A549 (cell line): ENCODE data around the gene KLF5.

Experiments
- CBX8 ChIP-seq: fragments of 200-600 bp; sonication (generic); IDR thresholded peaks from 2 replicates; pipeline ENCODE4 v1.6.1; 2016
- CTCF ChIP-seq: fragments of >200 bp; sonication (Bioruptor Twin); formaldehyde crosslinking; IDR thresholded peaks from 3 replicates; pipeline ENCODE4 v1.5.1; 2016
- FOSB ChIP-seq: fragments of 250-450 bp; sonication (Bioruptor Pico); IDR thresholded peaks from 2 replicates; pipeline ENCODE4 v1.5.0; 2020; ENCODE audit warnings: mild to moderate bottlenecking, moderate library complexity
- KDM1A ChIP-seq: fragments of 200-600 bp; sonication (generic); IDR thresholded peaks from 2 replicates; pipeline ENCODE4 v1.6.1; 2016; ENCODE audit warnings: low read depth, mild to moderate bottlenecking
- MAFK ChIP-seq: fragments of 450-650 bp; IDR thresholded peaks from 2 replicates; pipeline ENCODE4 v1.6.1; 2014; ENCODE audit not compliant: partially characterized antibody

GRCh38 chr13:73058064-73058313, 816 bp upstream of the KLF5 start:
- TF ChIP-seq CTCF = no peak
- TF ChIP-seq MAFK = no peak
- TF ChIP-seq CBX8 = no peak
- TF ChIP-seq KDM1A = no peak
- TF ChIP-seq FOSB (CRISPR knock-in tag) = no peak
